T-cell (primary cell): ENCODE measurements around the gene XPNPEP3. TPM values are rescaled to one million over a fixed set of nuclear protein-coding genes. Genes with fewer than 3 reads are reported as not detected.

Experiments used
- ATAC-seq, 4 experiments: fragments of 200-7000 bp in 3 of 4; fragments of 150-1000 bp in 1 of 4; cut with Tn5 transposase; replicated peaks in 1 of 4; 1 replicate in 3 of 4; 2 replicates in 1 of 4; pipeline ENCODE4 v1.10.0; 2021; ENCODE audit warnings: moderate library complexity in 3 of 4, mild to moderate bottlenecking in 2 of 4, moderate number of reproducible peaks in 1 of 4
- CTCF ChIA-PET, 2 donors: fragments of 300-600 bp; sonication (Branson Sonifier 250); formaldehyde crosslinking; loops; one replicate each; lab custom pipeline; 2022; ENCODE audit warnings: antibody characterized with exemption in 2 of 2; lab: Charles Lee
- POLR2A ChIA-PET, 2 donors: fragments of 300-600 bp; sonication (Branson Sonifier 250); formaldehyde crosslinking; loops; one replicate each; lab custom pipeline; 2022; ENCODE audit warnings: antibody characterized with exemption in 2 of 2; lab: Charles Lee
- DNase-seq, 35 experiments: peaks; one replicate each; pipeline versions ENCODE4 v3.0.0 to v3.0.0-alpha.2; 2013 to 2023
- H3K27ac ChIP-seq: one replicate; pipeline ENCODE4 v1.5.1; 2013; ENCODE audit warnings: low read length
- H3K27me3 ChIP-seq, 2 experiments: replicated peaks in 1 of 2; 1 replicate in 1 of 2; 2 replicates in 1 of 2; pipeline versions ENCODE4 v1.6.1 to v1.7.0; 2013; ENCODE audit warnings: low read length in 1 of 2, mixed read lengths in 1 of 2; ENCODE audit not compliant: control insufficient read depth in 2 of 2, insufficient read depth in 2 of 2; ENCODE audit errors: extremely low read depth in 1 of 2
- H3K36me3 ChIP-seq, 2 donors: 1 replicate in 1 of 2; 2 replicates in 1 of 2; pipeline versions ENCODE4 v1.6.1 to v1.7.0; 2013; ENCODE audit warnings: low read length in 1 of 2; ENCODE audit not compliant: control insufficient read depth in 2 of 2, insufficient read depth in 1 of 2; ENCODE audit errors: extremely low read depth in 1 of 2
- H3K4me1 ChIP-seq, 2 experiments: 1 replicate in 1 of 2; 2 replicates in 1 of 2; pipeline versions ENCODE4 v1.6.1 to v1.7.0; 2013; ENCODE audit warnings: low read length in 2 of 2, mixed read lengths in 1 of 2; ENCODE audit not compliant: insufficient read depth in 2 of 2, control insufficient read depth in 1 of 2; ENCODE audit errors: extremely low read depth in 1 of 2
- H3K4me3 ChIP-seq, 2 donors: 1 replicate in 1 of 2; 2 replicates in 1 of 2; pipeline versions ENCODE4 v1.5.1 to v1.7.0; 2013; ENCODE audit warnings: mild to moderate bottlenecking in 2 of 2, low read length in 1 of 2, moderate library complexity in 1 of 2; ENCODE audit not compliant: control insufficient read depth in 1 of 2; ENCODE audit errors: extremely low read depth in 1 of 2
- H3K9me3 ChIP-seq: 2 replicates; pipeline ENCODE4 v1.7.0; 2013
- H3K27ac Mint-ChIP-seq, 2 donors: one replicate each; pipeline ENCODE4 v1.8.0; 2020 to 2021; ENCODE audit warnings: mild to moderate bottlenecking in 2 of 2, mixed read lengths in 2 of 2
- H3K27me3 Mint-ChIP-seq, 2 donors: one replicate each; pipeline ENCODE4 v1.8.0; 2021 to 2022; ENCODE audit warnings: mixed read lengths in 2 of 2
- H3K36me3 Mint-ChIP-seq: one replicate; pipeline ENCODE4 v1.8.0; 2021; ENCODE audit warnings: mixed read lengths
- H3K4me1 Mint-ChIP-seq, 3 donors: one replicate each; pipeline ENCODE4 v1.8.0; 2020 to 2022; ENCODE audit warnings: mixed read lengths in 3 of 3, mild to moderate bottlenecking in 1 of 3
- H3K4me3 Mint-ChIP-seq, 3 donors: one replicate each; pipeline ENCODE4 v1.8.0; 2020 to 2022; ENCODE audit warnings: mild to moderate bottlenecking in 3 of 3, mixed read lengths in 3 of 3, moderate library complexity in 3 of 3
- H3K9me3 Mint-ChIP-seq, 3 donors: one replicate each; pipeline ENCODE4 v1.8.0; 2020 to 2022; ENCODE audit warnings: mixed read lengths in 3 of 3
- WGBS: methylation state at CpG from one replicate; pipeline ENCODE4 v1.1.5; 2013; ENCODE audit warnings: missing lambda C conversion rate; ENCODE audit not compliant: insufficient coverage; 5-methylcytosine and 5-hydroxymethylcytosine counted together
- total RNA-seq, 35 experiments: library from RNA in 6 of 35; stranded (reverse) in 6 of 35; fragments of 120-200 nt in 1 of 35; gene quantifications; one replicate each; pipeline versions ENCODE4 v1.2.1 to v1.2.4 and lab custom pipeline; 2013 to 2026

The XPNPEP3 gene
- total RNA-seq, 5 donors from 2014 or later (not counting 1 experiment from before 2014, with no cell fraction given), result 15.1 to 20.7 (median 15.8) TPM

- ChIA-PET CTCF (interaction anchor here in 1 of 2 donors (1.4 kb wide), 1 partner anchor 45 kb away, joined by 4 read pairs; no protein-coding TSS in a partner anchor), POLR2A (interaction anchor here in 1 of 2 donors (0.6 kb wide), 1 partner anchor 127 kb away, joined by 3 read pairs; no protein-coding TSS in a partner anchor)
- Histone ChIP-seq H3K27me3 (no peaks in the 10 kb centered on the region), H3K4me3 (no peak overlapping the region), H3K27ac (no peak overlapping the region), H3K36me3 (peaks cover 3 to 14% of the 10 kb centered on the region in 2 donors), H3K9me3 (no peaks in the 10 kb centered on the region), H3K4me1 (peaks cover 16 to 29% of the 10 kb centered on the region in 2 experiments)
- DNase-seq (no peak), ATAC-seq (no peak)
- Mint-ChIP-seq H3K4me3 (peak overlapping the region; percentile 31 to 98 (median 36)), H3K27ac (peak overlapping the region in 1 of 2 donors; percentile 61), H3K9me3 (no peaks in the 10 kb centered on the region), H3K36me3 (peaks cover 14% of the 10 kb centered on the region), H3K27me3 (no peaks in the 10 kb centered on the region), H3K4me1 (peaks cover 64 to 69% (median 67%) of the 10 kb centered on the region in 3 donors)
- WGBS, result no CpG with 5 or more reads among the region's 3 CpGs
Measured at GRCh38 chr22:40853961-40854360, 3.0 kb upstream of the XPNPEP3 start.

GRCh38 chr22:40855071-40855978 lies 1.6 kb upstream of the XPNPEP3 start:
- Histone ChIP-seq H3K4me3 (peak overlapping the region; percentile 85 to 89), H3K27me3 (no peaks in the 10 kb centered on the region), H3K36me3 (peaks cover 3 to 6% of the 10 kb centered on the region in 2 donors), H3K4me1 (peaks cover 16 to 29% of the 10 kb centered on the region in 2 experiments), H3K27ac (peak overlapping the region; percentile 99), H3K9me3 (no peaks in the 10 kb centered on the region)
- Mint-ChIP-seq H3K27ac (peak overlapping the region; percentile 100), H3K36me3 (peaks cover 7% of the 10 kb centered on the region), H3K27me3 (no peaks in the 10 kb centered on the region), H3K9me3 (no peaks in the 10 kb centered on the region), H3K4me3 (peak overlapping the region; percentile 95 to 98 (median 97)), H3K4me1 (peaks cover 65 to 68% (median 66%) of the 10 kb centered on the region in 3 donors)
- WGBS, result 75% methylated on average over 10 of the region's 20 CpGs
- CTCF ChIA-PET, result interaction anchor here (0.6 to 1.4 kb wide), 4 partner anchors 29 to 44 kb away, joined by 3 to 4 read pairs (median 4); partner anchors contain the start of gene SLC25A17 (in 1 of the 2)
- POLR2A ChIA-PET, result no interaction called here
- no peak for ATAC-seq
- DNase-seq, result peak in 1 of 35 experiments; percentile 30

GRCh38 chr22:40855979-40856512 lies 902 bp upstream of the XPNPEP3 start:
- peaks cover 16 to 29% of the 10 kb centered on the region in 2 experiments for H3K4me1 ChIP-seq

GRCh38 chr22:40857309-40857855 lies 434 bp downstream of the XPNPEP3 start:
- peak overlapping the region; percentile 99 for H3K27ac ChIP-seq
- Mint-ChIP-seq H3K9me3 (no peaks in the 10 kb centered on the region), H3K4me3 (peak overlapping the region; percentile 95 to 98 (median 97)), H3K27me3 (no peaks in the 10 kb centered on the region), H3K27ac (peak overlapping the region; percentile 100), H3K36me3 (peaks cover 8% of the 10 kb centered on the region), H3K4me1 (peaks cover 50 to 67% (median 52%) of the 10 kb centered on the region in 3 donors)
- H3K27me3 ChIP-seq, result no peaks in the 10 kb centered on the region
- WGBS, result 17% methylated on average over 11 of the region's 18 CpGs
- DNase-seq, result no peak
- ChIA-PET CTCF (interaction anchor here in 1 of 2 donors (0.6 to 1.2 kb wide), 4 partner anchors 42 to 1328 kb away, joined by 3 to 7 read pairs (median 4); no protein-coding TSS in a partner anchor), POLR2A (interaction anchor here (0.5 to 1.2 kb wide), 8 partner anchors 10 to 1835 kb away, joined by 3 to 7 read pairs (median 6); partner anchors contain the start of genes RANGAP1 (in 1 of the 2) and SLC25A17 (in 1 of the 2))
- no peaks in the 10 kb centered on the region for H3K9me3 ChIP-seq
- no peak for ATAC-seq
- peak overlapping the region; percentile 85 to 89 for H3K4me3 ChIP-seq
- peaks cover 16 to 29% of the 10 kb centered on the region in 2 experiments for H3K4me1 ChIP-seq
- H3K36me3 ChIP-seq, result peaks cover 3 to 8% of the 10 kb centered on the region in 2 donors

More at GRCh38 chr22:40855979-40856512, 902 bp upstream of the XPNPEP3 start:
- peak overlapping the region; percentile 85 to 89 for H3K4me3 ChIP-seq
- POLR2A ChIA-PET, result interaction anchor here (0.5 to 1.2 kb wide), 7 partner anchors 36 to 812 kb away, joined by 3 to 7 read pairs (median 6); partner anchors contain the start of genes PHF5A (in 1 of the 2) and SLC25A17 (in 1 of the 2)
- H3K9me3 Mint-ChIP-seq, result no peaks in the 10 kb centered on the region
- peak overlapping the region; percentile 100 for H3K27ac Mint-ChIP-seq
- H3K9me3 ChIP-seq, result no peaks in the 10 kb centered on the region
- peak overlapping the region; percentile 99 for H3K27ac ChIP-seq
- ATAC-seq (peak; percentile 8 to 22 (median 16)), DNase-seq (peak in 26 of 35 experiments; percentile 5 to 55 (median 18))
- no peaks in the 10 kb centered on the region for H3K27me3 Mint-ChIP-seq
- peaks cover 10% of the 10 kb centered on the region for H3K36me3 Mint-ChIP-seq
- peaks cover 61 to 67% (median 63%) of the 10 kb centered on the region in 3 donors for H3K4me1 Mint-ChIP-seq
- H3K4me3 Mint-ChIP-seq, result peak overlapping the region; percentile 95 to 98 (median 97)
- CTCF ChIA-PET, result interaction anchor here in 1 of 2 donors (0.6 to 0.7 kb wide), 3 partner anchors 36 to 612 kb away, joined by 3 to 5 read pairs (median 3); partner anchors contain the start of gene PHF5A
- no peaks in the 10 kb centered on the region for H3K27me3 ChIP-seq
- H3K36me3 ChIP-seq, result peaks cover 3% of the 10 kb centered on the region in 2 donors
- WGBS, result 0% methylated on average over 20 of the region's 29 CpGs

- peak within 1 kb of the TSS in 1 of 2 donors; percentile 23 for H3K27ac Mint-ChIP-seq
Measured at GRCh38 chr22:40862013-40862412, 5.1 kb downstream of the XPNPEP3 start, which contains the start of gene DNAJB7. TSS of gene DNAJB7 (minus strand) at chr22:40862113. CDS start at chr22:40861994, 119 bp downstream.

More at GRCh38 chr22:40862013-40862412, 5.1 kb downstream of the XPNPEP3 start, which contains the start of gene DNAJB7:
- H3K4me3 ChIP-seq, result no peak within 1 kb of the TSS
- no peak within 1 kb of the TSS for H3K27ac ChIP-seq
- no peaks in the 10 kb centered on the region for H3K9me3 ChIP-seq
- CTCF ChIA-PET, result interaction anchor here in 1 of 2 donors (0.5 kb wide), 1 partner anchor 728 kb away, joined by 7 read pairs; no protein-coding TSS in a partner anchor
- DNase-seq, result no peak
- H3K36me3 ChIP-seq, result peaks cover 3 to 8% of the 10 kb centered on the region in 2 donors
- ATAC-seq, result no peak
- Mint-ChIP-seq H3K4me3 (no peak within 1 kb of the TSS), H3K4me1 (peaks cover 35 to 69% (median 44%) of the 10 kb centered on the region in 3 donors), H3K9me3 (no peaks in the 10 kb centered on the region), H3K36me3 (peaks cover 7% of the 10 kb centered on the region), H3K27me3 (no peaks in the 10 kb centered on the region)
- POLR2A ChIA-PET, result no interaction called here
- no peaks in the 10 kb centered on the region for H3K27me3 ChIP-seq
- H3K4me1 ChIP-seq, result peaks cover 8 to 13% of the 10 kb centered on the region in 2 experiments
- WGBS, result 40% methylated on average over 1 of the region's 3 CpGs
